ENCODE results near the gene CLCN7. TPM values are rescaled to one million over a fixed set of nuclear protein-coding genes. Genes with fewer than 3 reads are reported as not detected.

Gene CLCN7
- total RNA-seq, 3 donors from 2014 or later (not counting 1 experiment from before 2014, with no cell fraction given) = 117 to 125 (median 118) TPM

DNA sequence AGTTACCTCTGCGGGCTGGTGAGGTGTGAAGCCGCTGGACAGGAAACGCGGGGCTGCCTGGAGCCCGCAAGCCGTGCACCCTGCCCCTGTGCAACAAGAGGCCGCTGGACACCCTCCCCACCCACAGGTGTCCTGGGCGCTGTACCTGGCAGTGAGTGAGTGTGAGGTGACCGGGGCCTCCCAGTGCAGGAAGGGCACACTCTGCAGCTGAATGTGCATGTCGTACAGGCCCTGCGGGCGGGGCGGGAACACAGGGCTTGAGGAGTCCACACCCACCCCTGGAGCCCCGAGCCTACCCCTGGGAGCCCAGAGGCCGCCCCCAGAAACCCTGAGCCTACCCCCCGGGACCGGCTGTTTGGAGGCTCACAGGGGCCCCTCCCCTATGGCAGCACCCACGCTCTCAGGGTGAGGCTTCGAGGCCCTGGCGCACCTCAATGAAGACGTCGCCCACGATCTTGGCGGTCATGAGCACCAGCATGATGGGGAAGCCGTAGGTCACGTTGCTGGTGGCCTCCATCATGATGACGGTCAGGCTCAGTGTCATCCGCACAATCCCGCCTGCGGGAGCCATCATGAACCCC lies 26.2 kb downstream of the CLCN7 start:
- H3K27me3 ChIP-seq (ENCODE audit: control insufficient read depth, insufficient read depth, low read length) = no peaks in the 10 kb centered on the region
- H3K36me3 ChIP-seq (ENCODE audit: control insufficient read depth, insufficient read depth, low read length) = peaks cover 33% of the 10 kb centered on the region
- H3K27ac Mint-ChIP-seq = no peak overlapping the region
- 93% methylated on average over 30 of the region's 30 CpGs for WGBS (ENCODE audit: insufficient coverage)
- peaks cover 11% of the 10 kb centered on the region for H3K4me1 ChIP-seq (ENCODE audit: control insufficient read depth, insufficient read depth, low read length)
- intact Hi-C loops (cut with micrococcal nuclease) = no loop called here
- no peaks in the 10 kb centered on the region for H3K27me3 Mint-ChIP-seq (ENCODE audit: low read depth in 2 of 2)
- ATAC-seq (no peak), DNase-seq (no peak)
- H3K9me3 Mint-ChIP-seq = no peaks in the 10 kb centered on the region
- no peaks in the 10 kb centered on the region for H3K36me3 Mint-ChIP-seq
- no peak overlapping the region for H3K27ac ChIP-seq (ENCODE audit: low read length)
- no peak overlapping the region for H3K4me3 ChIP-seq (ENCODE audit: low read length)
- no peaks in the 10 kb centered on the region for H3K9me3 ChIP-seq (ENCODE audit: control insufficient read depth, insufficient read depth, low read length)
- no peak overlapping the region for H3K4me3 Mint-ChIP-seq
- TF ChIP-seq, protein P1, sequence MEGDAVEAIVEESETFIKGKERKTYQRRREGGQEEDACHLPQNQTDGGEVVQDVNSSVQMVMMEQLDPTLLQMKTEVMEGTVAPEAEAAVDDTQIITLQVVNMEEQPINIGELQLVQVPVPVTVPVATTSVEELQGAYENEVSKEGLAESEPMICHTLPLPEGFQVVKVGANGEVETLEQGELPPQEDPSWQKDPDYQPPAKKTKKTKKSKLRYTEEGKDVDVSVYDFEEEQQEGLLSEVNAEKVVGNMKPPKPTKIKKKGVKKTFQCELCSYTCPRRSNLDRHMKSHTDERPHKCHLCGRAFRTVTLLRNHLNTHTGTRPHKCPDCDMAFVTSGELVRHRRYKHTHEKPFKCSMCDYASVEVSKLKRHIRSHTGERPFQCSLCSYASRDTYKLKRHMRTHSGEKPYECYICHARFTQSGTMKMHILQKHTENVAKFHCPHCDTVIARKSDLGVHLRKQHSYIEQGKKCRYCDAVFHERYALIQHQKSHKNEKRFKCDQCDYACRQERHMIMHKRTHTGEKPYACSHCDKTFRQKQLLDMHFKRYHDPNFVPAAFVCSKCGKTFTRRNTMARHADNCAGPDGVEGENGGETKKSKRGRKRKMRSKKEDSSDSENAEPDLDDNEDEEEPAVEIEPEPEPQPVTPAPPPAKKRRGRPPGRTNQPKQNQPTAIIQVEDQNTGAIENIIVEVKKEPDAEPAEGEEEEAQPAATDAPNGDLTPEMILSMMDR (IDR thresholded peaks at IDR 0.05) = no peak
- peaks cover 0 to 20% of the 10 kb centered on the region in 2 donors for H3K4me1 Mint-ChIP-seq

- TF ChIP-seq, protein P1 (IDR thresholded peaks at IDR 0.05) = no peak
- Histone ChIP-seq H3K27me3 (ENCODE audit: control insufficient read depth, insufficient read depth, low read length) (no peaks in the 10 kb centered on the region), H3K27ac (ENCODE audit: low read length) (no peak overlapping the region), H3K36me3 (ENCODE audit: control insufficient read depth, insufficient read depth, low read length) (peaks cover 28% of the 10 kb centered on the region), H3K4me1 (ENCODE audit: control insufficient read depth, insufficient read depth, low read length) (peaks cover 11% of the 10 kb centered on the region), H3K9me3 (ENCODE audit: control insufficient read depth, insufficient read depth, low read length) (no peaks in the 10 kb centered on the region), H3K4me3 (ENCODE audit: low read length) (no peak overlapping the region)
- WGBS (ENCODE audit: insufficient coverage) = 97% methylated on average over 11 of the region's 11 CpGs
- intact Hi-C loops (cut with micrococcal nuclease) = no loop called here
- no peak overlapping the region for H3K4me3 Mint-ChIP-seq
- DNase-seq = no peak
- ATAC-seq = no peak
- no peaks in the 10 kb centered on the region for H3K36me3 Mint-ChIP-seq
- no peaks in the 10 kb centered on the region for H3K9me3 Mint-ChIP-seq
- H3K27me3 Mint-ChIP-seq (ENCODE audit: low read depth in 2 of 2) = no peaks in the 10 kb centered on the region
- peaks cover 0 to 20% of the 10 kb centered on the region in 2 donors for H3K4me1 Mint-ChIP-seq
- peak overlapping the region in 1 of 2 donors; percentile 24 for H3K27ac Mint-ChIP-seq
Observed at GRCh38 chr16:1447965-1448364, 26.9 kb downstream of the CLCN7 start.

GRCh38 chr16:1446296-1447080 lies 28.3 kb downstream of the CLCN7 start:
- Mint-ChIP-seq H3K27ac (peak overlapping the region in 1 of 2 donors; percentile 72), H3K36me3 (no peaks in the 10 kb centered on the region), H3K27me3 (ENCODE audit: low read depth in 2 of 2) (no peaks in the 10 kb centered on the region), H3K9me3 (no peaks in the 10 kb centered on the region), H3K4me1 (peaks cover 0 to 20% of the 10 kb centered on the region in 2 donors), H3K4me3 (no peak overlapping the region)
- Histone ChIP-seq H3K9me3 (ENCODE audit: control insufficient read depth, insufficient read depth, low read length) (no peaks in the 10 kb centered on the region), H3K27ac (ENCODE audit: low read length) (no peak overlapping the region), H3K4me3 (ENCODE audit: low read length) (no peak overlapping the region), H3K4me1 (ENCODE audit: control insufficient read depth, insufficient read depth, low read length) (peaks cover 11% of the 10 kb centered on the region), H3K27me3 (ENCODE audit: control insufficient read depth, insufficient read depth, low read length) (no peaks in the 10 kb centered on the region), H3K36me3 (ENCODE audit: control insufficient read depth, insufficient read depth, low read length) (peaks cover 28% of the 10 kb centered on the region)
- TF ChIP-seq, protein P1 (IDR thresholded peaks at IDR 0.05) = no peak
- DNase-seq (no peak), ATAC-seq (no peak)
- intact Hi-C loops (cut with micrococcal nuclease) = no loop called here
- 96% methylated on average over 41 of the region's 41 CpGs for WGBS (ENCODE audit: insufficient coverage)
